Measurements from ENCODE around the gene CNPY3. TPM values are rescaled to one million over a fixed set of nuclear protein-coding genes. Genes with fewer than 3 reads are reported as not detected.
"Not testable (repeated sequence)": the region's sequence is repeated elsewhere in the genome, so short reads cannot be mapped to it uniquely, and the experiment has no call there.

Gene CNPY3
- polyA plus RNA-seq, 1 donor (not counting 4 experiments of a cell fraction or from before 2014, with no cell fraction given): 19.7 TPM

DNA sequence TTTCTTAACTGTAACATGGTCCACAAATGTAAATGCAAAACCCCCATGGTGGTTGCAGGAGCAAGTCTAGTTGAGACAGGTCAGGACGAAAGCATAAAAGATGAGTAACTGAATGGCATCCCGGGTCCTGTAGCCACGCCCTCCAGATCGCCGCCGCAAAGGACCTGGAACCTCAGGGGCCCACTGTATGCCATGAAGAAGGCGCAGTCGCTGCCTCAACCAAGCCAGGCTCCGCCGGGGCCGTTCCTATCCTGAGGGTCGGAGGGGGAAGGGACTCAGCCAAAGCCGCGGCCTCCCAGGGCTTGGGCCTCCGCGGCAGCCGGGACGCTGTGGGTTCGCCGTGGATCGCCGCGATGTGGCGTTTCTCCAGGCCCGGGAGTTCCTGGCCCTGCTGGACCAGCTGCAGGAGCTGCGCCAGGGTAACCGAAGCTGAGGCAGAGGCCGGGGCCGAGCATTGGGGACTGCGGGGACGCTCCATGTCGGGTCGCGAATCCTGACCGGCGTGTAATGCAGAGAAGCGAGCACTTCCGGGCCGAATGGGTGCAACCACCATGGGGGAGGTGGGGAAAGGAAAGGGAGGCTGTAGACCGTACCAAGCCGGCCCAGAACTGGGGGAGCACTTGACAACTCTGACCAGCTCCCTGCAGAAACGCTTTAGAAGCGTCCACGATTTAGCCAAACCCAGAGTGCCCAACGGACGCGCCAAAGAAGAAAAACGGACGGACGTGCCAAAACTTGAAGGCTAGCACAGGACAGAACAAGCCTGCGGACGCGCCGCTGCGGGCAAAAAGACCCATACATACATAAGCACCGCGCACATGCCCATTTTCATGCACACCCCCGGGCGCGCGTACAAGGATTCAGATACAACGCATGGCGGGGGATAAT, 38.7 kb upstream of the CNPY3 start:
- Histone ChIP-seq H3K9me1 (ENCODE audit: control insufficient read depth, extremely low read depth, insufficient read depth, low read length) (no peaks in the 10 kb centered on the region), H3K4me1 (ENCODE audit: control insufficient read depth, extremely low read depth, insufficient read depth, low read length) (peaks cover 12% of the 10 kb centered on the region), H3K9me3 (ENCODE audit: control insufficient read depth, low read depth, low read length) (no peaks in the 10 kb centered on the region), H3K27me3 (ENCODE audit: control insufficient read depth, extremely low read depth, insufficient read depth, low read length) (no peaks in the 10 kb centered on the region), H3K36me3 (ENCODE audit: control insufficient read depth in 2 of 2, extremely low read depth in 1 of 2, insufficient read depth in 2 of 2, low read length in 2 of 2) (peaks cover 6 to 9% of the 10 kb centered on the region in 2 experiments), H3K27ac (ENCODE audit: control insufficient read depth, insufficient read depth, low read length) (peak overlapping the region; percentile 99), H3K9ac (ENCODE audit: control insufficient read depth, extremely low read depth, insufficient read depth, low read length) (peak overlapping the region; percentile 97), H3K4me3 (ENCODE audit: control insufficient read depth in 2 of 3, extremely low read depth in 1 of 3, insufficient read depth in 2 of 3, low read depth in 1 of 3, low read length in 3 of 3) (peak overlapping the region; percentile 68 to 82 (median 72)), H4K20me1 (ENCODE audit: control insufficient read depth, extremely low read depth, insufficient read depth, low read length) (no peaks in the 10 kb centered on the region), H3K4me2 (ENCODE audit: control insufficient read depth, extremely low read depth, insufficient read depth, low read depth, low read length) (peak overlapping the region; percentile 77), H3K79me2 (ENCODE audit: control insufficient read depth, insufficient read depth, low read length) (peaks cover 8% of the 10 kb centered on the region), H2AFZ (ENCODE audit: control insufficient read depth, low read length) (peak overlapping the region; percentile 91)
- TF ChIP-seq, protein P1, sequence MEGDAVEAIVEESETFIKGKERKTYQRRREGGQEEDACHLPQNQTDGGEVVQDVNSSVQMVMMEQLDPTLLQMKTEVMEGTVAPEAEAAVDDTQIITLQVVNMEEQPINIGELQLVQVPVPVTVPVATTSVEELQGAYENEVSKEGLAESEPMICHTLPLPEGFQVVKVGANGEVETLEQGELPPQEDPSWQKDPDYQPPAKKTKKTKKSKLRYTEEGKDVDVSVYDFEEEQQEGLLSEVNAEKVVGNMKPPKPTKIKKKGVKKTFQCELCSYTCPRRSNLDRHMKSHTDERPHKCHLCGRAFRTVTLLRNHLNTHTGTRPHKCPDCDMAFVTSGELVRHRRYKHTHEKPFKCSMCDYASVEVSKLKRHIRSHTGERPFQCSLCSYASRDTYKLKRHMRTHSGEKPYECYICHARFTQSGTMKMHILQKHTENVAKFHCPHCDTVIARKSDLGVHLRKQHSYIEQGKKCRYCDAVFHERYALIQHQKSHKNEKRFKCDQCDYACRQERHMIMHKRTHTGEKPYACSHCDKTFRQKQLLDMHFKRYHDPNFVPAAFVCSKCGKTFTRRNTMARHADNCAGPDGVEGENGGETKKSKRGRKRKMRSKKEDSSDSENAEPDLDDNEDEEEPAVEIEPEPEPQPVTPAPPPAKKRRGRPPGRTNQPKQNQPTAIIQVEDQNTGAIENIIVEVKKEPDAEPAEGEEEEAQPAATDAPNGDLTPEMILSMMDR (optimal IDR thresholded peaks at IDR 0.05 in 1 of 3, IDR thresholded peaks at IDR 0.05 in 1 of 3, conservative IDR thresholded peaks at IDR 0.05 in 1 of 3; ENCODE audit: extremely low read depth in 1 of 3, insufficient read depth in 2 of 3, low read length in 3 of 3): peak in 1 of 3 experiments; percentile 4
- TF ChIP-seq EZH2 (IDR thresholded peaks at IDR 0.05; ENCODE audit: low read length): no peak
- DNase-seq (ENCODE audit: low read depth, low spot score) (peak; percentile 70), FAIRE-seq (peak; percentile 43)
- dilution Hi-C loops (cut with MboI; ENCODE audit: extremely low pct_ligation_motif_present, low sequenced_read_pairs): no loop called here

DNA sequence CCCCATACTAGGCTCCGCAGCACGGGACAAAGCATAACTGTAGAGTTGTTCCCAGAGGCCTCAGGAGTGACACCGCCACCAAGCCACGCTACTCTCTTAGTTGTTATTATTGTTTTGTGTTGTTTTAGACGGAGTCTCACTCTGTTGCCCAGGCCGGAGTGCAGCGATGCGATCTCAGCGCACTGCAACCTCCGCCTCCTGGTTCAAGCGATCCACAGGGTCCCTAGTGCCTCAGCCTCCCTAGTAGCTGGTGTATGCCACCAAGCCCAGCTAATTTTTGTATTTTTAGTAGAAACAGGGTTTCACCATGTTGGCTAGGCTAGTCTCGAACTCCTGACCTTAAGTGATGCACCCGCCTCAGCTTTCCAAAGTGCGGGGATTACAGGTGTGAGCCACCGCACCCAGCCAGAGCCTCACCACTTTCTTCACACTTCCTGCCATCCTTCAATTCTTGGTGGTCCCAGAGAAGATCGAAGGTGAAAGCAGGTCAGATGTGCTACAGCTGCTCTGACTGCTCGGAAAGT, 38.0 kb upstream of the CNPY3 start:
- Histone ChIP-seq H3K79me2 (ENCODE audit: control insufficient read depth, insufficient read depth, low read length) (peaks cover 3% of the 10 kb centered on the region), H2AFZ (ENCODE audit: control insufficient read depth, low read length) (peak overlapping the region; percentile 91), H3K36me3 (ENCODE audit: control insufficient read depth in 2 of 2, extremely low read depth in 1 of 2, insufficient read depth in 2 of 2, low read length in 2 of 2) (peaks cover 0 to 3% of the 10 kb centered on the region in 2 experiments), H3K4me1 (ENCODE audit: control insufficient read depth, extremely low read depth, insufficient read depth, low read length) (peaks cover 12% of the 10 kb centered on the region), H3K4me2 (ENCODE audit: control insufficient read depth, extremely low read depth, insufficient read depth, low read depth, low read length) (peak overlapping the region; percentile 77), H3K27me3 (ENCODE audit: control insufficient read depth, extremely low read depth, insufficient read depth, low read length) (no peaks in the 10 kb centered on the region), H3K9me3 (ENCODE audit: control insufficient read depth, low read depth, low read length) (no peaks in the 10 kb centered on the region), H3K9ac (ENCODE audit: control insufficient read depth, extremely low read depth, insufficient read depth, low read length) (peak overlapping the region; percentile 97), H3K4me3 (ENCODE audit: control insufficient read depth in 2 of 3, extremely low read depth in 1 of 3, insufficient read depth in 2 of 3, low read depth in 1 of 3, low read length in 3 of 3) (peak overlapping the region; percentile 68 to 82 (median 72)), H3K9me1 (ENCODE audit: control insufficient read depth, extremely low read depth, insufficient read depth, low read length) (no peaks in the 10 kb centered on the region), H4K20me1 (ENCODE audit: control insufficient read depth, extremely low read depth, insufficient read depth, low read length) (no peaks in the 10 kb centered on the region), H3K27ac (ENCODE audit: control insufficient read depth, insufficient read depth, low read length) (peak overlapping the region; percentile 99)
- FAIRE-seq: no peak
- no peak for TF ChIP-seq EZH2 (IDR thresholded peaks at IDR 0.05; ENCODE audit: low read length)
- TF ChIP-seq, protein P1 (optimal IDR thresholded peaks at IDR 0.05 in 1 of 3, IDR thresholded peaks at IDR 0.05 in 1 of 3, conservative IDR thresholded peaks at IDR 0.05 in 1 of 3; ENCODE audit: extremely low read depth in 1 of 3, insufficient read depth in 2 of 3, low read length in 3 of 3): no peak
- dilution Hi-C loops (cut with MboI; ENCODE audit: extremely low pct_ligation_motif_present, low sequenced_read_pairs): no loop called here
- DNase-seq (ENCODE audit: low read depth, low spot score): no peak

DNA sequence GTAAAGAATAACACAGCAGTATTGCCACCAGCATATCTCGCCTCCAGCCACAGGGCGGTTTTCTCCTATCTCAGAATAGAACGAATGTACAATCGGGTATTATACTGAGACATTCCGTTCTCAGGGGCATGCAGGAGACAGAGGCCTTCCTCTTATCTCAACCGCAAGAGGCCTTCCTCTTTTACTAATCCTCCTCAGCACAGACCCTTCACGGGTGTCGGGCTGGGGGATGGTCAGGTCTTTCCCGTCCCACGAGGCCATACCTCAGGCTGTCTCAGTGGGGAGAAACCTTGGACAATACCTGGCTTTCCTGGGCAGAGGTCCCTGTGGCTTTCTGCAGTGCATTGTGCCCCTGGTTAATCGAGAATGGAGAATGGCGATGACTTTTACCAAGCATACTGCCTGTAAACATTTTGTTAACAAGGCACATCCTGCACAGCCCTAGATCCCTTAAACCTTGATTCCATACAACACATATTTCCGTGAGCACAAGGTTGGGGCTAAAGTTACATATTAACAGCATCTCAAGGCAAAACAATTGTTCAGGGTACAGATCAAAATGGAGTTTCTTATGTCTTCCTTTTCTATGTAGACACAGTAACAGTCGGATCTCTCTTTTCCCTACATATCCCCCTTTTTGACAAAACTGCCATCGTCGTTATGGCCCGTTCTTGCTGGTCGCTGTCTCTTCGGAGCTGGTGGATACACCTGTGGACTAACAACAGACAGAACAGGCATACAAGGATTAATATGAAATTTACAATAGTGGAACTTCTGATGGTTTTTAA, 35.0 kb upstream of the CNPY3 start:
- H2AFZ ChIP-seq (ENCODE audit: control insufficient read depth, low read length); H3K27me3 ChIP-seq (ENCODE audit: control insufficient read depth, extremely low read depth, insufficient read depth, low read length); dilution Hi-C loops (cut with MboI; ENCODE audit: extremely low pct_ligation_motif_present, low sequenced_read_pairs); H3K9ac ChIP-seq (ENCODE audit: control insufficient read depth, extremely low read depth, insufficient read depth, low read length); H3K4me2 ChIP-seq (ENCODE audit: control insufficient read depth, extremely low read depth, insufficient read depth, low read depth, low read length); FAIRE-seq; H3K9me3 ChIP-seq (ENCODE audit: control insufficient read depth, low read depth, low read length); H3K27ac ChIP-seq (ENCODE audit: control insufficient read depth, insufficient read depth, low read length); H4K20me1 ChIP-seq (ENCODE audit: control insufficient read depth, extremely low read depth, insufficient read depth, low read length); H3K36me3 ChIP-seq (ENCODE audit: control insufficient read depth in 2 of 2, extremely low read depth in 1 of 2, insufficient read depth in 2 of 2, low read length in 2 of 2); H3K9me1 ChIP-seq (ENCODE audit: control insufficient read depth, extremely low read depth, insufficient read depth, low read length); H3K4me3 ChIP-seq (ENCODE audit: control insufficient read depth in 2 of 3, extremely low read depth in 1 of 3, insufficient read depth in 2 of 3, low read depth in 1 of 3, low read length in 3 of 3); DNase-seq (ENCODE audit: low read depth, low spot score); H3K79me2 ChIP-seq (ENCODE audit: control insufficient read depth, insufficient read depth, low read length): not testable (repeated sequence)
- peaks cover 12% of the 10 kb centered on the region for H3K4me1 ChIP-seq (ENCODE audit: control insufficient read depth, extremely low read depth, insufficient read depth, low read length)

All from keratinocyte (primary cell).